GM19351 (cell line): Measurements from ENCODE around the gene TMEM114.

Experiments used
- ATAC-seq: cut with Tn5 transposase; IDR thresholded peaks from one replicate; pipeline ENCODE4 v1.9.1; 2021; ENCODE audit warnings: mild to moderate bottlenecking, moderate library complexity; ENCODE audit not compliant: unreplicated experiment

TMEM114 gene

GRCh38 chr16:8611886-8612600 lies 21.7 kb upstream of the TMEM114 start:
- ATAC-seq: no peak

DNA sequence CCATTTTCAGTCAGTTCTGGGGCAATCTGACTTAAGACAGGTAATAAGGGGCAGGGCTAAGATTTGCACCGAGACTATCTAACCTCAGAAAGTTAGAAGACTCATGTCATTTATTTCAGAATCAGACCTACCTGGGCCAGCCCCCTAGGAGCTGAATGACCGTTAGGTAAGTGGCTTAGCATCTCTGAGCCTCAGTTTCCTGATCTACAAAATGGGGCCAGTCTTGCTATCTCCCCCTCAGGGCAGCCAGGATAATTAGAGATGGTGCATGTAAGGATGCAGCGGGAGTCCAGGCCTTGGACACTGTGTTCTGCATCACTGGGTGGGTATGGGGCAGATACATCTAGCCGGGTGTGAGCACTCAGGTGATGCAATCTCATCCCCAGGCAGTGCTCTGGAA lies 20.8 kb upstream of the TMEM114 start:
- ATAC-seq: no peak

GRCh38 chr16:8607214-8607613 lies 16.9 kb upstream of the TMEM114 start:
- no peak for ATAC-seq

DNA sequence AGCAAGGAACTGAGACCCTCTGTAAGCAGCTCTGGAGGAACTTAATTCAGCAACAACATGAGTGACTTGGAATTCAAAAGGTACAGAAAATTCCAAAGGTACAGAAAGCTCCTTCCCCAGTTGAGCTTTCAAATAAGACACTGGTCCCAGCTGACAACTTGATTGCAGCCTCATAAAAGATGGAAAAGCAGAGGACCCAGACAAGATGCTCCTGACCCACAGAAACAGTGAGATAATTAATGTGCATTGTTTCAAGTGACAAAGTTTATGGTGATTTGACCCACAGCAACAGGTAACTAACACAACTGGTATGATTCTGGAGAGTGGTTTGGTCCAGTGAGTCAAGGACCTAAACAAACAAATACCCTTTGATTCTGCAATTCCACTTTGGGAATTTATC lies 15.2 kb upstream of the TMEM114 start:
- ATAC-seq: no peak

DNA sequence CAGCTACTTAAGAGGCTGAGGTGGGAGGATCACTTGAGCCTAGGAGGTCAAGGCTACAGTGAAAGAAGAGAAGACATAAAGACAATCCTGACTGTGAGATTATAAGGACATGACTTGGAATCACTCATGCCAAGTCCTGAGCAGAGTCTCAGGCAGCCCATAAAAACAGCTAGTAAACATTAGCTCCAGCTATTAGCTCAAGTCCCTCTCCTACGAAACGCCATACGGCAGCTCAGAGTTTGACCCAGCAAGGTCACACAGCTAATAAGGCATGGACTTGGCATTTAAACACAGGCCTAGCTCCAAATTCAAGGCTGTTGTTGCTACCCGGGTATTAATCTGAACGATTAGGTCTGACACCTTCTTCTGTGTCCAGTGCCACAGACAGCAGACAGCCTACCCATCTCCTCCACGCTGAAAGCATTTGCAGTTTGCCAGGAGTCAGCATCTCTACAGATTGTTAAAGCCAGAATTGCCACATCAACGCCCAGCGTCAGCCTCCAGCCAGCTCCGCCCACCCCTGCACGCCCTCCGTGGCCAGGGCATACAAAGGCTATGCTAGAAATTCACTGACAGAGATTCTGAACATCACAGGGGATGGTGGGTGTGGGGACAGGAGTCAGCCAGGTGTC lies 9.9 kb upstream of the TMEM114 start:
- no peak for ATAC-seq

DNA sequence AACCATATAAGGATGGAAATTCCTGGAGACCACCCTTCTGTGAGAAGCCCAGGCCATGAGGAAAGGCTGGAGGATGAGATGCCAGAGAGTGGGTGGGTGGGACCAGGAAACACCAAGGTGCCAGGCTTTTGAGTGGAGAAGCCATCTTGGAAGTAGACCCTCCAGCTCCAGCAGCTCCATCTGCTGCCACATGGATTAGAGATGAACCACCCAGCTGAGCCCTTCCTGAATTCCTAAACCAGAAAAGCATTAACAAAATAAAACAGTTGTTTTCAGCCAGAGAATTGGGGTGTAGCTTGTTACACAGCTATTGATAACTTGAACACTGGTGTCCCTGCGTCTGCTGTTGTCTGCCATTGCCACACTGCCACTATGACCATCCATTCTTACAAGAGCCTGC lies 6.3 kb upstream of the TMEM114 start:
- ATAC-seq: no peak

DNA sequence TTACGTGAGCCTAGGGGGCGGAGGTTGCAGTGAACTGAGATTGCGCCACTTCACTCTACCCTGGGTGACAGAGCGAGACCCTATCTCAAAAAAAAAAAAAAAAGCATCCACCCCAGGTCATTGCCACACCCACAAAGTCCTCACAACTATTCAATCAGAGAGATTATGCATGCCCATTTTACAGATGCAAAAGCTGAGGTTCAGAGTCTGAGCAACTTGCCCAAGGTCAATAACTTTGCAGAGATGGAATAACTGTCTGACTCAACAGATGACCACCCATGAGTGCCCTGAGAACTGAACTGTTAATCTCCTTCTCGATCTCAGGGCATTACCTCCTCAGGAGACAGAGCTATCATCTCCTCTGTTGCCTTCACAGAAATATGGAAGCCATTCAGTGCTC lies 5.5 kb upstream of the TMEM114 start:
- no peak for ATAC-seq

- no peak for ATAC-seq
Observed at GRCh38 chr16:8594149-8594666, 3.9 kb upstream of the TMEM114 start.

- ATAC-seq: no peak
Observed at GRCh38 chr16:8591451-8591850, 1.1 kb upstream of the TMEM114 start.

- ATAC-seq: no peak
Observed at GRCh38 chr16:8590811-8591210, 500 bp upstream of the TMEM114 start.

GRCh38 chr16:8589057-8589899 lies 1.0 kb downstream of the TMEM114 start:
- ATAC-seq: no peak

GRCh38 chr16:8588682-8589056 lies 1.6 kb downstream of the TMEM114 start:
- no peak for ATAC-seq

- ATAC-seq: no peak
Observed at GRCh38 chr16:8587065-8587464, 3.2 kb downstream of the TMEM114 start.

- ATAC-seq: no peak
Observed at GRCh38 chr16:8585857-8586256, 4.5 kb downstream of the TMEM114 start.

DNA sequence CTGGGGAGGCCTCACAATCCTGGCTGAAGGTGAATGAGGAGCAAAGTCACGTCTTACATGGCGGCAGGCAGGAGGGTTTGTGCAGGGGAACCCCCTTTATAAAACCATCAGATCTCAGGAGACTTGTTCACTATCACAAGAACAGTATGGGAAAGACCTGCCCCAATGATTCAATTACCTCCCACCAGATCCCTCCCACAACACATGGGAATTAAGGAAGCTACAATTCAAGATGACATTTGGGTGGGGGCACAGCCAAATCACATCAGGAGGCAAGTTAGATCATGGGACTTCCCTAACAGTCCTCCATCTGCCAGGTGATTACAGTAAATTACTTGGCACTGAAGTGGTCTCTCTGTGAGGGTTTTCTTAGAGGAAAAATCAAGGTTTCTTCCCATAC lies 5.3 kb downstream of the TMEM114 start:
- no peak for ATAC-seq

- ATAC-seq: no peak
Observed at GRCh38 chr16:8583732-8584131, 6.6 kb downstream of the TMEM114 start.

- no peak for ATAC-seq
Observed at GRCh38 chr16:8583199-8583598, 7.1 kb downstream of the TMEM114 start.

GRCh38 chr16:8581831-8582580 lies 8.3 kb downstream of the TMEM114 start:
- ATAC-seq: peak; percentile 66

- ATAC-seq: no peak
Observed at GRCh38 chr16:8579559-8579958, 10.8 kb downstream of the TMEM114 start.

DNA sequence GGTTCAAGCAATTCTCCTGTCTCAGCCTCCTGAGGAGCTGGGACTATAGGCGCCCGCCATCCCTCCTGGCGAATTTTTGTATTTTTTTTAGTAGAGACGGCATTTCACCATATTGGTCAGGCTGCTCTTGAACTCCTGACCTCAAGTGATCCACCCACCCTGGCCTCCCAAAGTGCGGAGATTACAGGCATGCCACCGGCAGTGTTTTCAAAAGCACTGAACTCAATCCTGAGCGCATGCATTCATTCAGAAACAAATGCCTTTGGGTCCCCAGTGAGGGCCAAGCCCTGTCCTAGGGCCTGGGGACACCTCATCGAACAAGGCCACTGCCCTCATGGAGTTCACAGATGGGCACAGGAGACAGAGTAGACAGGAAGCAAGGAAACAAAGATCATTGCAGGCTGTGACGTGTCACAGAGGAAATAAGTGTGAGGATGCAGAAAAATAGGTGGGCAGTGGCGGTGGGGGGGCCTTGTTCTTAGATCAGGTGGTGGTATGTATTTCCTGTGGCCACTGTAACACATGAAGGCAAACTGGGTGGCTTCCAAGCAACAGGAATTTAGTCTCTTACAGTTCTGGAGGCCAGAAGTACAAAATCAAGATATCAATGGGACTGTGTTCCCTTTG lies 12.5 kb downstream of the TMEM114 start:
- no peak for ATAC-seq
